Measurements from ENCODE around the gene PLCB1. TPM values are rescaled to one million over a fixed set of nuclear protein-coding genes. Genes with fewer than 3 reads are reported as not detected.

PLCB1 gene
- polyA plus RNA-seq, 1 donor (not counting 4 experiments of a cell fraction or from before 2014, with no cell fraction given): 0.37 TPM

DNA sequence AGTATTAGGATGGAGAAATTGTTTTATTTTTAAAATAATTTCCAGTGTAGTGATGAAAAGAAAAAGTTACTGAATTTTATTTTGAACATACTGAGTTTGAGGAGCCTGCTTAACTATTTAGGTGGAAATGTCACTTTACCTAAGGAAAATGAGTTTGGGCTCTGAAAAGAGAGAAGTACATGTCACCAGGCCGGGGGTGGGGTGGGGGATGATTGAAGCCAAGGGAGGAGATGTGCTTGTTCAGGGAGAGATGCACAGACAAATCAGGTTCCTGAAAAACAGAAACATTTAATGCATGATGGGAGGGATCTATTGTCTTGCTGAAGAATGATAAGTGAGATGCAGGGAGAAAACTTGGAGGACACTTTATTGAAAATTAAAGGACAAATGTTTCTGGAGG is 71.3 kb downstream of the PLCB1 start:
- Histone ChIP-seq H3K4me1 (ENCODE audit: control insufficient read depth, extremely low read depth, insufficient read depth, low read length) (no peaks in the 10 kb centered on the region), H3K4me3 (ENCODE audit: control insufficient read depth in 2 of 3, extremely low read depth in 1 of 3, insufficient read depth in 2 of 3, low read depth in 1 of 3, low read length in 3 of 3) (no peak overlapping the region), H3K9ac (ENCODE audit: control insufficient read depth, extremely low read depth, insufficient read depth, low read length) (no peak overlapping the region), H3K27ac (ENCODE audit: control insufficient read depth, insufficient read depth, low read length) (no peak overlapping the region), H3K36me3 (ENCODE audit: control insufficient read depth in 2 of 2, extremely low read depth in 1 of 2, insufficient read depth in 2 of 2, low read length in 2 of 2) (no peaks in the 10 kb centered on the region), H3K27me3 (ENCODE audit: control insufficient read depth, extremely low read depth, insufficient read depth, low read length) (no peaks in the 10 kb centered on the region), H3K9me1 (ENCODE audit: control insufficient read depth, extremely low read depth, insufficient read depth, low read length) (no peaks in the 10 kb centered on the region), H3K9me3 (ENCODE audit: control insufficient read depth, low read depth, low read length) (no peaks in the 10 kb centered on the region), H3K4me2 (ENCODE audit: control insufficient read depth, extremely low read depth, insufficient read depth, low read depth, low read length) (no peak overlapping the region), H3K79me2 (ENCODE audit: control insufficient read depth, insufficient read depth, low read length) (no peaks in the 10 kb centered on the region), H2AFZ (ENCODE audit: control insufficient read depth, low read length) (no peak overlapping the region), H4K20me1 (ENCODE audit: control insufficient read depth, extremely low read depth, insufficient read depth, low read length) (no peaks in the 10 kb centered on the region)
- FAIRE-seq (no peak), DNase-seq (ENCODE audit: low read depth, low spot score) (no peak)
- dilution Hi-C loops (cut with MboI; ENCODE audit: extremely low pct_ligation_motif_present, low sequenced_read_pairs): no loop called here
- no peak for TF ChIP-seq EZH2 (IDR thresholded peaks at IDR 0.05; ENCODE audit: low read length)
- TF ChIP-seq, protein P1, sequence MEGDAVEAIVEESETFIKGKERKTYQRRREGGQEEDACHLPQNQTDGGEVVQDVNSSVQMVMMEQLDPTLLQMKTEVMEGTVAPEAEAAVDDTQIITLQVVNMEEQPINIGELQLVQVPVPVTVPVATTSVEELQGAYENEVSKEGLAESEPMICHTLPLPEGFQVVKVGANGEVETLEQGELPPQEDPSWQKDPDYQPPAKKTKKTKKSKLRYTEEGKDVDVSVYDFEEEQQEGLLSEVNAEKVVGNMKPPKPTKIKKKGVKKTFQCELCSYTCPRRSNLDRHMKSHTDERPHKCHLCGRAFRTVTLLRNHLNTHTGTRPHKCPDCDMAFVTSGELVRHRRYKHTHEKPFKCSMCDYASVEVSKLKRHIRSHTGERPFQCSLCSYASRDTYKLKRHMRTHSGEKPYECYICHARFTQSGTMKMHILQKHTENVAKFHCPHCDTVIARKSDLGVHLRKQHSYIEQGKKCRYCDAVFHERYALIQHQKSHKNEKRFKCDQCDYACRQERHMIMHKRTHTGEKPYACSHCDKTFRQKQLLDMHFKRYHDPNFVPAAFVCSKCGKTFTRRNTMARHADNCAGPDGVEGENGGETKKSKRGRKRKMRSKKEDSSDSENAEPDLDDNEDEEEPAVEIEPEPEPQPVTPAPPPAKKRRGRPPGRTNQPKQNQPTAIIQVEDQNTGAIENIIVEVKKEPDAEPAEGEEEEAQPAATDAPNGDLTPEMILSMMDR (optimal IDR thresholded peaks at IDR 0.05 in 1 of 3, IDR thresholded peaks at IDR 0.05 in 1 of 3, conservative IDR thresholded peaks at IDR 0.05 in 1 of 3; ENCODE audit: extremely low read depth in 1 of 3, insufficient read depth in 2 of 3, low read length in 3 of 3): no peak

DNA sequence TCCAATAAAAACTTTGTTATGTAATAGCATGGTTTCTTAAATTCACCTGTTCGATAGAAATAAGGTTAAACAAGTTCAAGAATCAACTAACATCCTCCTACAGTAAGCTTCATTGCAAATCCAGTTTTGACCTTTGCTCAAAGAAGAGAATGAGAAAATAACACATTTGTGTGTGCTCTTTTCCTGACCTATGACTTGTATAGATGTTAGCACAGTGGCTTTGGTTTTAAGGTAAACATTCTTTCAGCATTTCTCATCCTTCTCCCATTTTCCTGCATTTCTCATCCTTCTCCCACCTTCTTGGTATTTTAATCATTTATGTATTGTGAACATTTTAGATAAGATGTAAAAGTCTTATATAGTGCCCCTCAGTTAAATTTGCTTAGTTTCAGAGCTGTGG is 73.9 kb downstream of the PLCB1 start:
- H3K4me1 ChIP-seq (ENCODE audit: control insufficient read depth, extremely low read depth, insufficient read depth, low read length): no peaks in the 10 kb centered on the region
- dilution Hi-C loops (cut with MboI; ENCODE audit: extremely low pct_ligation_motif_present, low sequenced_read_pairs): no loop called here
- no peaks in the 10 kb centered on the region for H3K9me3 ChIP-seq (ENCODE audit: control insufficient read depth, low read depth, low read length)
- FAIRE-seq: no peak
- H3K27me3 ChIP-seq (ENCODE audit: control insufficient read depth, extremely low read depth, insufficient read depth, low read length): no peaks in the 10 kb centered on the region
- no peak overlapping the region for H3K4me3 ChIP-seq (ENCODE audit: control insufficient read depth in 2 of 3, extremely low read depth in 1 of 3, insufficient read depth in 2 of 3, low read depth in 1 of 3, low read length in 3 of 3)
- H3K9me1 ChIP-seq (ENCODE audit: control insufficient read depth, extremely low read depth, insufficient read depth, low read length): no peaks in the 10 kb centered on the region
- no peak for DNase-seq (ENCODE audit: low read depth, low spot score)
- TF ChIP-seq, protein P1 (optimal IDR thresholded peaks at IDR 0.05 in 1 of 3, IDR thresholded peaks at IDR 0.05 in 1 of 3, conservative IDR thresholded peaks at IDR 0.05 in 1 of 3; ENCODE audit: extremely low read depth in 1 of 3, insufficient read depth in 2 of 3, low read length in 3 of 3): no peak
- TF ChIP-seq EZH2 (IDR thresholded peaks at IDR 0.05; ENCODE audit: low read length): no peak
- H3K36me3 ChIP-seq (ENCODE audit: control insufficient read depth in 2 of 2, extremely low read depth in 1 of 2, insufficient read depth in 2 of 2, low read length in 2 of 2): no peaks in the 10 kb centered on the region
- H3K9ac ChIP-seq (ENCODE audit: control insufficient read depth, extremely low read depth, insufficient read depth, low read length): no peak overlapping the region
- no peak overlapping the region for H3K27ac ChIP-seq (ENCODE audit: control insufficient read depth, insufficient read depth, low read length)
- no peak overlapping the region for H3K4me2 ChIP-seq (ENCODE audit: control insufficient read depth, extremely low read depth, insufficient read depth, low read depth, low read length)
- H4K20me1 ChIP-seq (ENCODE audit: control insufficient read depth, extremely low read depth, insufficient read depth, low read length): no peaks in the 10 kb centered on the region
- no peak overlapping the region for H2AFZ ChIP-seq (ENCODE audit: control insufficient read depth, low read length)
- no peaks in the 10 kb centered on the region for H3K79me2 ChIP-seq (ENCODE audit: control insufficient read depth, insufficient read depth, low read length)

Data from keratinocyte (primary cell).